ENCODE results near the gene SDK1. TPM values are rescaled to one million over a fixed set of nuclear protein-coding genes. Genes with fewer than 3 reads are reported as not detected.

SDK1 gene
- total RNA-seq, 4 donors from 2014 or later: 2.0 to 9.3 (median 3.8) TPM

- no peak for DNase-seq
- no peaks in the 10 kb centered on the region for H3K4me1 ChIP-seq
- WGBS, 2 donors: 85 to 86% methylated on average over 7 to 9 of the region's 11 CpGs
- H3K27me3 ChIP-seq: peaks cover 0 to 7% (median 0%) of the 10 kb centered on the region in 4 donors
- TF ChIP-seq CTCF (IDR thresholded peaks at IDR 0.05) (no peak), POLR2A (IDR thresholded peaks at IDR 0.05) (no peak)
- H3K27ac ChIP-seq: no peak overlapping the region
- no peak overlapping the region for H3K4me3 ChIP-seq
- peaks cover 0 to 13% (median 9%) of the 10 kb centered on the region in 3 donors for H3K9me3 ChIP-seq
- intact Hi-C loops (cut with DNase I): no loop called here
- H3K36me3 ChIP-seq: no peaks in the 10 kb centered on the region
Observed at GRCh38 chr7:4020086-4020485, 719.0 kb downstream of the SDK1 start.

GRCh38 chr7:4021413-4021812, 720.4 kb downstream of the SDK1 start:
- peaks cover 0 to 7% (median 0%) of the 10 kb centered on the region in 4 donors for H3K27me3 ChIP-seq
- TF ChIP-seq POLR2A (IDR thresholded peaks at IDR 0.05): no peak
- TF ChIP-seq CTCF (IDR thresholded peaks at IDR 0.05): no peak
- peaks cover 0 to 13% (median 9%) of the 10 kb centered on the region in 3 donors for H3K9me3 ChIP-seq
- no peak overlapping the region for H3K4me3 ChIP-seq
- WGBS, 2 donors: 80 to 85% methylated on average over 5 of the region's 5 CpGs
- intact Hi-C loops (cut with DNase I): no loop called here
- DNase-seq: no peak
- no peak overlapping the region for H3K27ac ChIP-seq
- H3K4me1 ChIP-seq: no peaks in the 10 kb centered on the region
- H3K36me3 ChIP-seq: no peaks in the 10 kb centered on the region

GRCh38 chr7:4022265-4022664, 721.2 kb downstream of the SDK1 start:
- peaks cover 0 to 7% (median 0%) of the 10 kb centered on the region in 4 donors for H3K27me3 ChIP-seq
- peaks cover 0 to 13% (median 9%) of the 10 kb centered on the region in 3 donors for H3K9me3 ChIP-seq
- no peak overlapping the region for H3K4me3 ChIP-seq
- 86 to 87% methylated on average over 4 to 7 of the region's 7 CpGs for WGBS, 2 donors
- intact Hi-C loops (cut with DNase I): no loop called here
- H3K36me3 ChIP-seq: no peaks in the 10 kb centered on the region
- no peak overlapping the region for H3K27ac ChIP-seq
- no peaks in the 10 kb centered on the region for H3K4me1 ChIP-seq
- no peak for TF ChIP-seq POLR2A (IDR thresholded peaks at IDR 0.05)
- TF ChIP-seq CTCF (IDR thresholded peaks at IDR 0.05): no peak
- no peak for DNase-seq

- Histone ChIP-seq H3K27ac (no peak overlapping the region), H3K9me3 (peaks cover 0 to 12% (median 9%) of the 10 kb centered on the region in 3 donors), H3K27me3 (peaks cover 0 to 7% (median 0%) of the 10 kb centered on the region in 4 donors), H3K36me3 (no peaks in the 10 kb centered on the region), H3K4me3 (no peak overlapping the region), H3K4me1 (no peaks in the 10 kb centered on the region)
- intact Hi-C loops (cut with DNase I): no loop called here
- WGBS, 2 donors: 80 to 82% methylated on average over 10 of the region's 10 CpGs
- TF ChIP-seq POLR2A (IDR thresholded peaks at IDR 0.05) (no peak), CTCF (IDR thresholded peaks at IDR 0.05) (no peak)
- DNase-seq: no peak
Observed at GRCh38 chr7:4023502-4023901, 722.5 kb downstream of the SDK1 start.

- TF ChIP-seq CTCF (IDR thresholded peaks at IDR 0.05) (no peak), POLR2A (IDR thresholded peaks at IDR 0.05) (no peak)
- no peak overlapping the region for H3K4me3 ChIP-seq
- peaks cover 0 to 6% (median 3%) of the 10 kb centered on the region in 3 donors for H3K9me3 ChIP-seq
- intact Hi-C loops (cut with DNase I): no loop called here
- H3K27me3 ChIP-seq: peaks cover 0 to 7% (median 0%) of the 10 kb centered on the region in 4 donors
- DNase-seq: no peak
- H3K36me3 ChIP-seq: no peaks in the 10 kb centered on the region
- WGBS, 2 donors: 31 to 32% methylated on average over 1 of the region's 1 CpG
- H3K27ac ChIP-seq: no peak overlapping the region
- H3K4me1 ChIP-seq: no peaks in the 10 kb centered on the region
Observed at GRCh38 chr7:4024133-4024532, 723.1 kb downstream of the SDK1 start.
